GM18519 (cell line): ENCODE results near the gene PFKM.

ENCODE experiments used
- ATAC-seq: cut with Tn5 transposase; IDR thresholded peaks from one replicate; pipeline ENCODE4 v1.9.1; 2021; ENCODE audit warnings: mild to moderate bottlenecking, moderate library complexity; ENCODE audit not compliant: unreplicated experiment, low FRiP score

The PFKM gene

DNA sequence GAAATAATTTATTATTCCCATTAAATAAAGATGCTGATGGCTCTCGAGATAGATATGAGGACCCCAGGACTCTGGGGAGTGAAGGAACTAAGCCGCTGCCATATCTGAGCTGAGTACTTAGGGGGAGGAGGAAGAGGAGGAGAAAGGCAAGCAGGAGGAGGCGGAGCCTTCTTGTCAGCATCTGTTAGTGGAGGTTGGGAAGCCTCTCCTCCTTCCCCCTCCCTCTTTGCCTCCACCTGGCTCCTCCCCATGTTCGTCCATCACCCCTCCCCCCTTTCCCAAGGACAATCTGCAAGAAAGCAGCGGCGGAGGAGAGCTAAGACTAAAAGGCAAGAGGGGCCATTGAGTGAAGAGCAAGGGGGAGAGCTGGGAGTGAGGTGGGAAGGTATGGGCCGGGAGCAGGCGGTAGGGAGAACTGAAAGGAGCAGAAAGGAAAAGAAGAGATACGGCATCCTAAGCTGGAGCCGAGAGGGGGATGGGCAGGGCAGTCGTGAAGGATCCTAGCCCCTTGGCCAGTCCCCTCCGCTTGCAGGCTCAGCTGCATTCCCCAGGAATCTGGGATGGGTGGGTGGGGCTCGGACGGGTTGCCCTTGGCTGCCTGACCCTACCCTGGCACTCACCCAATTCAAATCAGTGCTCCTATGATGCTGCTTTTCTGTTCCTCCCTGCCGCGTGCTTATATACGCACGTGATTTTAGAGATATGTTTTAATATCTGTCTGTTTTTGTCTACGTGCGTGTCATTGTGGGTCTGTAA lies at the start of gene PFKM:
PFKM (plus strand) TSS at position 287 of the 756 bp plus-strand sequence. CDS start 3,411 bp downstream, outside the sequence.
- ATAC-seq: peak; percentile 98

GRCh38 chr12:48070033-48070432 lies 49.1 kb upstream of the PFKM start:
- no peak for ATAC-seq

DNA sequence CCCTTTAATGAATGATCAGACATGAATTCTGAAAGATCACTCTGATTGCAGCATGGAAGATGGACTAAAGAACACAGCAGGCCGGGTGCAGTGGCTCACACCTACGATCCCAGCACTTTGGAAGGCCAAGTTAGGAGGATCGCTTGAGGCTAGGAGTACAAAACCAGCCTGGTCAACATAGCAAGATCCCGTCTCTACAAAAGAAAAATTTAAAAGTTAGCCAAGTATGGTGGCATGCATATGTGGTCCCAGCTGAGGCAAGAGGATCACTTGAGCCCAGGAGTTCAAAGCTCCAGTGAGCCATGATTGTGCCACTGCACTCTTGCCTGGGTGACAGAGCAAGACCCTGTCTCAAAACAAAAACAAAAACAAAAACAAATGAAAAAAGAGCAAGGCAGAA lies 48.4 kb upstream of the PFKM start:
- no peak for ATAC-seq

DNA sequence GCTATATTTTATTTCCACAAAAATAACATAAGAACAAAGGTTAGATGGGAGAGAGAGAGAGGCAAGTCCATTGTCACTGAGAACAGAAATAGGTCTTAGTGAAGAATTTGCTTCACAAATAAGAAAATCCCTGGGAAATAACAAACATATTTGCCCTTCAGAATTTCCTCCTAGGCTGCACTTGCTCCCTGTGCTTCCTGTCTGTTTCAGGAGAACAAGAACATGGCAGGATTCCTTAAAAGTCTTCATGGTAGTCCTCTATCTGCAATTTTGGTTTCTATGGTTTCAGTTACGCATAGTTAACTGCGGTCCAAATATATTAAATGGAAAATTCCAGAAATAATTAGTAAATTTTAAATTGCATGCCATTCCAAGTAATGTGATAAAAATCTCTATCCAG lies 47.4 kb upstream of the PFKM start:
- no peak for ATAC-seq

GRCh38 chr12:48072266-48072665 lies 46.9 kb upstream of the PFKM start:
- no peak for ATAC-seq

GRCh38 chr12:48074266-48074665 lies 44.9 kb upstream of the PFKM start:
- ATAC-seq: no peak

DNA sequence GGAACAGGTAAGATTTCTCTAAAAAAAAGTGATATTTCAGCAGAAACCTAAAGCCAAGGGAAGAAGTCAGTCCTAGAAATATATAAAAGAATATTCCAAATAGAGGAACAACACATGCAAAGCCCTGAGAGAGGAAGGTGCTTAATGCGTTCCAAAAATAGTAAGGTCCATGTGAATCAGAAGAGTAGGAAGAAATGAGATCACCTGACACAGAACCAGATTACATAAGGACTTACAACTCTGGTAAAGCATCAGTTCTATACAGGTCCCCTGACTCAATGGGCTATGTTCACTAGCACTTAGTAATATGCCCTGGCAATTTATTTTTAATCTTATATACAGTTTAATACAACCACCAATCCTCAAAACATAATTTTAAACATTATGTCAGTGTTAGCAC lies 43.3 kb upstream of the PFKM start:
- ATAC-seq: no peak

GRCh38 chr12:48077111-48077510 lies 42.1 kb upstream of the PFKM start:
- no peak for ATAC-seq

GRCh38 chr12:48078901-48079300 lies 40.3 kb upstream of the PFKM start:
- no peak for ATAC-seq

DNA sequence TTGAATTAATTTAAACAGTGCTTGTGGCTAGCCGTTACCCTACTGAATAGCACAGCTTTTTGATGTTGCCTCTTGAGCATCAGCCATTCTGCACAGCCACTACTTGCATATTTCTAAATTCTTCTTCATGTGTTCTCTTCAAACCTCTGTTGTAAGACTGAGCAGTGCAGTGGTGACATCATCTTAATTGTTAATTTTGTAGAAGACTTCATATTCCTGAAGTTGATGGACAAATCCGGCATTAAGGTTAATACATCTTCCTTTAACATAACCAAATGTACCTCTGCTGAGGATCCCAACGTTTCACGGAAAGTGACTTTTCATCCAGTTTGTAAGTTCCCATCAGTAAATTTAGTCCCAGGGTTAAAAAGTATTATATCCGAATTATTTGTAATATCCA lies 38.9 kb upstream of the PFKM start:
- no peak for ATAC-seq

DNA sequence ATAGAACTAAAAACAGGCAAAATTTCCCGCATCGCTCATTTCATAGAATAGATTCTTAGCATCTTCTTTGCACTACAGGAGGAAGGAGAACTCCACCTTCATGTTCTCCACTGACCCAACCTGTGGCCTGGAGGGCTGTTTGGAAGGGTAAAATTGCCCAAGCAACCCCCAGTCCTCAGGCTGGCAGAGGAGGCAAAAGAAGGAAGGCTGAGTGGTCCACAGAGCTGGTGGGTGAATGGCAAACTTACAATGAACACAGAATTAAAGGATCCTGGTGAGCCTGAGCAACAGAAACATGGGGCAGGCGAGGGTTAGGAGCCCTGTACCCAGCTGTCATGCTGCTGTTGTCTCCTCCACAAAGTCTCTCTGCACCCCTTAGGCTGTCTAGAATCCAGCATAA lies 38.3 kb upstream of the PFKM start:
- ATAC-seq: no peak

GRCh38 chr12:48084066-48084465 lies 35.1 kb upstream of the PFKM start:
- no peak for ATAC-seq

DNA sequence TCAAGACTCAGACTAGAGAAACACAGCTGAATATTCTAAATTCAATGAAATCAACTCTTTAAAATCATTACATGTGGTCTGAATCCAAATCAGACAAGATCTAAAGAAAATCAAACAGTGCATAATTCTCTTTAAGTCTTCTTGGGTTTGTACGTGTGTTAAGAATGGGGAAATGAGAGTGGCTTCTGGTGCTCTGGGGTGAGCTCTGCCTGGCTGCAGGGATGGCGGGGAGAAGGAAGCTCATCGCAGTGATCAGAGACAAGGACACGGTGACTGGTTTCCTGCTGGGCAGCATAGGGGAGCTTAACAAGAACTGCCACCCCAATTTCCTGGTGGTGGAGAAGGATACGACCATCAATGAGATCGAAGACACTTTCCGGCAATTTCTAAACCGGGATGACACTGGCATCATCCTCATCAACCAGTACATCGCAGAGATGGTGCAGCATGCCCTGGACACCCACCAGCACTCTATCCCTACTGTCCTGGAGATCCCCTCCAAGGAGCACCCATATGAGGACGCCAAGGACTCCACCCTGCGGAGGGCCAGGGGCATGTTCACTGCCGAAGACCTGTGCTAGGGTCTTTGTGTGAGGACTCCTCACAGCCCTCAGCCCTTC lies 34.2 kb upstream of the PFKM start:
- no peak for ATAC-seq

DNA sequence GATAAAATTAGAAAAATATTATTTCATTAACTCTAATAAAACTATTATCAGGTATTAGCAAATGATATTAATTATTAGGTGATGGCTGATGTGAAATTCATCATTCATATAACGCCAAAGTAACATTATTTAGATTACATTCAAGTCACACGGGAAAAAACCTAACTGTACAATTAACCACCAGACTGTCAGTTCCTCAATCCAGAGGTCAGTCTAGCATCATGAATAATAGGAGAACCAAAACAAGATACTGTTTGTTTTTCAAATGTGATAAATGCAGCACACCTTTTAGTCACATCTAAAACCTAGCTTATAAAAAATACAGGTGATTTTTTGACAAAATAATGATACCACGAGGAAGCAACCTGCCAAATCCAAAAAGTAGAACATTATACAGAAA lies 32.8 kb upstream of the PFKM start:
- ATAC-seq: no peak

DNA sequence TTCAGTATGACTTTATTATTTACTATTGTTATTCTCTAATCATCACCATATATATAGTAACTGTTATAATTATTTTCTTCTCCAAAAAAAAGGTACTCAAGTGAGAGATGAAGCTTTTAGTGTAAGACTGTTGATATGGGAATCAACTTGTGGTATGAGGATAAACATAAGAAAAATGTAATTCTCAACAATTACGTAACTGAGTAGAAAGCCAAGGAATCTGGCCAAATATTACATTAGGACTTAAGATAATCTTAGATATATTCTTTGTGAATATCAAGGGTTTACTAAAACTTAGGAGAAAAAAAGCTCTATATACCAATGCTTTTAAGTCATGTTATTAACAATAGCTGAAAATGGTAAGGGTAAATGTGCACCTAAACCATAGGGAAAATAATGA lies 26.6 kb upstream of the PFKM start:
- ATAC-seq: no peak

DNA sequence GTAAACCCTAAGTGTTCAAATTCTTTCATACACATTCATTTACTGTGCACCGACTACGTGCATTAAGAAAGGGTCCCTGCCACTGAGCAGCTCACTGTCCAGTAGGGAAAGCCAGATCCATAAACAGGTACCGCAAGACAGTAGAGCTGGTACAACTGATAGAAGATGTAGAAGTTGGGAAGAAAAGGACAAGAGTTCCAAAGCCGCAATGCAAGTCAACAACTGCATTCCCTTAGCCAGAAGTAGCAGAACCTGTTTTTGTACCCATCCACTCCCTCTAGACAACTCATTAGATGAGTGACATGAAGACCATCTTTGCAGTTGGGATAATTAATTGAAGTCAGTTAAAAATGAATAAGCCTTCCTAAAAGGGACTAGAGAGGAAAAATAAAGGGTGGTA lies 14.6 kb upstream of the PFKM start:
- no peak for ATAC-seq

- ATAC-seq: no peak
Measured at GRCh38 chr12:48105321-48105866, 13.8 kb upstream of the PFKM start.

DNA sequence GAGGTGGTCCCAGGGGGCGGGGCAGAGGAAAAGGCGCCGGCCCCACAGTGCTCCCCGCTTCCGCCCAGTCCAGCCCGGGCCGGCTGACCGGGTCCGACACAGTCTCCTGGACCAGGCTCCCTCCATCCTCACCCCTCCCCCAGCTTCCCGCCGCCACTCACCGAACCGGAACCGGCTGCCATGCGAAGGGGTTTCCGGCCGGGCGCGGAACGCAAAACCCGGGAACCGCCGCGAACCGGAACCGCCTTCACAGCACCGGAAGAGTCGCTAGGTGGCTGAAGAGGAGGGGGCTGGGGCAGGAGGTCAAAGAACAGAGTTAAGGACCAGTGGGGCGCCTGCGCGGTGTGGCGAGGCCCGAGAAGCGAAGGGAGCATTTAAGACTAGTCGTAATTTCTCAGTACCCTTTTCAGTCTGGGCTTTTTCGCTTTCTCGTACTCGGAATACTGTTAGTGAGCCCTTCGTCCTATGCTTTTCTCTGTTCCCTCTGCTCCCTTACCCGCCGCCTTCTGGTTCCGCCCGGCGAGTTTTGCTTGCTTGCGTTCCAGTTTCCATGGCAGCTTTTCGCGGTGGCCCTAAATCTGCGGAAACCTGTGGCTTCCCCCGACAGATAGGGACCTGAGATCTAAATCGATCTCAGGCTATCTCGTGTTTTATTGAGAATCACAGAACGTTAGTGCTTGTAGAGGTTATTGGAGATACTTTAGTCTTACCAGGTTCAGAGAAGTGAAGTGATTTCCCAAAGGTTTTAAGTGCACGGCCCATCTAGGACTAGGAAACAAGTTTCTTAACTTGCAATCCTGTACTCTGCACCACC lies 13.1 kb upstream of the PFKM start, which contains the start of gene SENP1:
SENP1 (minus strand) TSS at position 213 of the 814 bp plus-strand sequence. CDS start 4,607 bp downstream, outside the sequence.
- ATAC-seq: no peak

- ATAC-seq: no peak
Measured at GRCh38 chr12:48106681-48107613, 12.2 kb upstream of the PFKM start.

DNA sequence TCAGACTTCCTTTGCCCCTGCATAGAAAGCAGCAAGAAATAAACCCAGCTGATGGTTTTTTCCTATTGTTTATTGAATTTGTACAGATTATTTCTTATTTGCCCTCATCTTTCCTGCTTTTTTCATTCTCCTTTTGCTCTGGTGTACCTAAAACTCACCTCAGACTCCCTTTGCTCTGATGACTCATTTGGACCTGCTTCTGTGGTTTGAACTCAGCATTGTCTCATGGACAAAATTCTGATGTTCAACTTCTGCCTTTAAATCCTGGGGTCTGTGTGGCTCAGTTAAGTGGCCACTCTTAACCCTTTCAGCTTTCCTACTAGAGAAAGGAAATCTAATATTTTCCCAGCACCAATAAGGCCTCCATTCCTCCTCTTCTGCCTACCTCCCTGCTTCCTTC lies 9.7 kb upstream of the PFKM start:
- ATAC-seq: no peak
